ENCODE measurements around the gene UBE2B. TPM values are rescaled to one million over a fixed set of nuclear protein-coding genes. Genes with fewer than 3 reads are reported as not detected.

Gene UBE2B
- total RNA-seq = 15.2 and 22.9 TPM in 2 replicates

GRCh38 chr5:134370871-134371833 lies at the start of gene UBE2B:
UBE2B (plus strand) TSS chr5:134371569; CDS start chr5:134371596, 27 bp downstream.

GRCh38 chr5:134411546-134412266 lies 40.3 kb downstream of the UBE2B start, which contains the start of gene CDKN2AIPNL:
CDKN2AIPNL (minus strand) TSS chr5:134411881; CDS start chr5:134411854, 27 bp downstream.

Other genes with a start within 250 kb of the UBE2B start
- gene SKP1, start 194.6 kb upstream of the UBE2B start, total RNA-seq = 350 and 479 TPM in 2 replicates
- 53.2 and 57.2 TPM in 2 replicates for gene PPP2CA, start 145.5 kb upstream of the UBE2B start, total RNA-seq
- gene CDKL3, start 4.4 kb upstream of the UBE2B start, total RNA-seq = 2.1 and 2.6 TPM in 2 replicates
- 23.7 and 31.4 TPM in 2 replicates for gene CDKN2AIPNL, start 40.3 kb downstream of the UBE2B start, total RNA-seq
- 22.9 and 32.2 TPM in 2 replicates for gene JADE2, start 154.1 kb downstream of the UBE2B start, total RNA-seq